Measurements from ENCODE around the gene CD82.

DNA sequence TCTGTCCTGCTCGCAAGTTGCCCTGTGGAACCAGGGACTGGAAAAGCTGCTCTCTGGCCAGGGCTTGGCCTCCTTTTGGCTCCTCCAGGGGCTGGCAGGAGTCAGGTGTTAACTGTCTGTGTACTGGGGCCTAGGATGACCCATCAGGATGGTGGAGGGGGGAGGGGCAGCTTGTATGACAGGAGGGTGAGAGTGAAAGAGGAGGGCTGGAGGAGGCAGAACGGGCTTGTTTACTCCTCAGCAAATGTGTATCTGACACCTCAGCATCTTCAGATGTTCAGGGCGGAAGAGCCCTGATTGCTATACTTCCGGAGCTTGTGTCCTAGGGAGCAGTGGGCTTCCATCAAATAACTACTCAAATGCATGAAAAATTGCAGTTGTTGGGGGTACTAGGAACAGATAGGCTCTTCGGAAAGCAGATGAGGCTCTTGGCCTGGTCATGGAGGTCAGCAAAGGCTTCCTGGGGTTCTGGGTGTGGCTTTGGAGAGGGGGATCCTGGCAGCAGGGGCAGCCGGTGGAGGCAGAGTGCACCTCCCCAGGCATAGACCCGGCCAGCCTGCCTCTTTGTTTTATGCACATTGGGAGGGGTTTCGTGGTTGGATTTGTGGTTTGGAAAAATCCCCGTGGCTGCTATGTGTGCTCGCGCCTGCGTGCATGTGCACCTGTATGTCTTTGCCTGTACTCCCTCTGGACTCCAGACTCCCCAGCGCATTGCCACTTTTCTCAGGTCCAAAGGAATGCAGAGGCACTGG, 31.2 kb downstream of the CD82 start:
- TF ChIP-seq POLR2AphosphoS5 (IDR thresholded peaks at IDR 0.05) (no peak), POLR2A (IDR thresholded peaks at IDR 0.05) (no peak)
